SKM-1 treated with dmso at 0.1 percent for 144 hours (cell line): ENCODE data around the gene BCAN.

Source experiments
- DNase-seq: peaks from one replicate; lab custom pipeline; 2025; ENCODE audit not compliant: unreplicated experiment; lab: John Stamatoyannopoulos, UW

Gene BCAN

GRCh38 chr1:156675210-156676113 lies 33.5 kb downstream of the BCAN start:
- DNase-seq, result no peak

DNA sequence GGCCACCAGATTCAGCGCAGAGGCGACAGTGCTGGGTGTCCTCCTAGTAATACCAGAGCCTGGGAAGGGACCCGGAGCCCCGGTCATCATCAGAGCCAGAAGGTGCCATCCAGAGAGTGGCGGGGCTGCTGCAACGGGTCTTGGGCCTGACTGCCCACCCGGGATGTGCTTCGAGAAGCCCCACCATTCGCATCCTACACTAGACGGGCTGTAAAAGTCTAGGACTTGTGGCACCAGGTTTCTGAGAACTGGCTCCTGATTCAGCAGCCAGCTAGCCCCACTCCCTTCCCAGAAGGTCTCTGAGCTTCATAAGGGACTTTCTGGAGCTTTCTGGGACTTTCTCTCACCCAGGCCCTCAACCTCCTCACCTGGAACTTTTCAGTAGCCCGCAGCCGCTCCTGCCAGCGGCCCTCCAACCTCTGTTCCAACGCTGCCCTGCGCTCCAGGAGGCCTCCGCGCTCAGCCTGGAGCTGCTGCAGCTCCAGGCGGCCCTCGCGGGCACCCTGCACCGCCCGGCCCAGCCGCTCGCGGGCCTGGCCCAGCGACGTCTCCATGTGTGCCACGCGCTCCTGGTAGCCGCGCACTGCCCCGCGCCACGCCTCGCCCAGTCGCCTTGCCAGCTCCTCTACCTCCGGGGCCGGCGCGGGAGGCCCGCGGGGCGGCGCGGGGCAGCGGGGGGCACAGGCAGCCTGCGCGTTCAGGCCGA lies 34.4 kb downstream of the BCAN start:
- no peak for DNase-seq

- no peak for DNase-seq
Observed at GRCh38 chr1:156676820-156677615, 35.1 kb downstream of the BCAN start, which contains the start of gene NES. NES (minus strand) TSS chr1:156677407; CDS start chr1:156677264, 143 bp downstream.

DNA sequence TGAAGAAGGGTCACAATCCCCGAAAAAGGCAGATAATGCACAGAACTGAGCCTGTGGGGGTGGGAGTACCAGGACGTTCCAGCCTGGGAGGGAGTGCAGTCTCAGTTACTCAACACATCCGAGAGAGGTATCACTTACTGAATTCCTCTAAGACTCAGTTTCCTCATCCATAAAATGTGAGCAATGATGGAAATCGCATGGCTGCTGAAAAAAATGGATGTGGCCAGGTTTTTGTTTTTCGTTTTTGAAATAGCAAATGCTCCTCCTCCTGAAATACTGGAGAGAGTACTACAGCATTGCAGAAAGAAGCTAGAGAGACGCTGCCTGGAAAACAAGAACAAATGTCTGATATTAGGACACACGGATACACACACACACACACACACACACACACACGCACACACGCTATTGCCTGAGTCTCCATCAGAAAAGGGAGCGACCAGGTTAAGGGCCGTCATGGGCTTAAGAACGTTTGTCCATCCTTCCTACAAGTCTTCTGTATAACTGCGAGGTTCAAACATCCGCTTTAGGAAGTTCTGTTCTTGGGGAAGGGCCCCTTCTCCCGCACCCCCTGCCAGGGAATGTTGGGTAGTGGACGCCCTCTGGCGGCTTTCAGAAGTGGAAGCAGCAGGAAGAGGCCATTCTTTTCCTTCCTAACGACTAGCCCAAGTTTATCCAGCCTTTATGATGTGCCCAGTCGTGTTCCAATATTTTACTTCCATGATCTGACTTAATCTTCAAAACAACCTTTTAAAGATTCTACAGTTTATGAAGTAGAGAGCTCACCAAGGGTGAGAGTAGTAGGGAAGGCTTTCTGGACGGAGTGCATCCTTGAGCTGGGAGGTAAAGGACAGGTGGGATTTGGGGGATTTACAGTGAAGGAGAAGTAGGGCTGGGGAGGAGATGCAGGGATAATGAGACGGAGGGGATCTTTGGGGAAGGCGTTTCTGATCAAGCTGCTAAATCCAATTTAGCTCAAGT lies 36.0 kb downstream of the BCAN start:
- peak; percentile 53 for DNase-seq

- no peak for DNase-seq
Observed at GRCh38 chr1:156680056-156680455, 38.1 kb downstream of the BCAN start.

- DNase-seq, result no peak
Observed at GRCh38 chr1:156681196-156681960, 39.5 kb downstream of the BCAN start.

DNA sequence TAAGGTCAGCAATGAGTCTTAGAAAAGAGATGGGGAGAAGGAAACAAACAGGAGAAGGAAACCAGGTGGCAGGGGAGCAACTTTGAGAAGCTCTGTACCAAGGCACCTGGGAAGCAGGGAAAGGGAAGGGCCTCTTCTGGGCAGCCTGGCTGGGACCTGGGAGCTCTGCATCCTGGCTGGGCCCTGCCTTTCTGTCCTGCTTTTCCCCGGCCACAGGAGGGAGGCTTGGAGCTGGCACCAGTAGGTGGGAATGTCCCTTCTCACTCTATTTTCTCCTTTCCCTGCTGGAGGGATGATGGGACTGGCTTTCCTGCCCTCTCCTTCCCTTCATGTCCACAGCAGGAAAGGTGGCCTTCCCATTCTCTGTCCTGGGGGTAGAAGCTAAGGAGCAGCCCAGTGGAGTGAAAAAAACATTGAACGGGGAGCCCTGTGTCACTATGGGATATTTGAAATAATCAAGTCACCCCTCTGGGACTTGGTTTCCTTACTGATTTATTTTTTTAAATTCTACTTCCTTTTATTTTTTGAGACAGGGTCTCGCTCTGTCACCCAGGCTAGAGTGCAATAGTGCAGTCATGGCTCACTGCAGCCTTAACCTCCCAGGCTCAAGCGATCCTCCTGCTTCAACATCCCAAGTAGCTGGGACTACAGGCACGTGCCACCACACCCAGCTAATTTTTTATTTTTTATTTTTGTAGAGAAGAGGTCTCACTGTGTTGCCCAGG lies 40.4 kb downstream of the BCAN start:
- DNase-seq, result no peak

DNA sequence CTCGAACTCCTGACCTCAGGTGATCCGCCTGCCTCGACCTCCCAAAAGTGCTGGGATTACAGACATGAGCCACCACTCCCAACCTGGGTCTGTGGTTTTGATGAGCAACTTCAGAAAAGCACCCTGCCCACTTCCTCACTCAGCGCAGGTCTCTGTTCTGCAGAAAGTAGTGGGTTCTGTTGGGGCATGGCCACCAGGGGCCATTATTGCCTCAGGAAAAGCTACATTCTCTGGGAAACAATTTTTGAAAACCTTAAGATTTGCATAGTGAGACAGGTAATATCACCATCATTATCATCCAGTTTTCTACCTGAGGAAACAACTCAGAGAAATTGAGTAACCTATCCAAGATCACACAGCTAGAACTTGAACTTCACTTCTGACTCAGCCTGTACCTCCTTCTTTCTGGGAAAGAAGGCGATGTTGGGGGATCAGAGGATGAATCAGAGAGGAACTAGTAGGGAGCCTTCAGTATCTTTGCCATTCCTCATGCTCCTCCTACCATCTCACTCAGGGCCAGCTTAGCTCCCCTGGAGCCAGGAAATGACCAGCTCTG lies 42.4 kb downstream of the BCAN start:
- DNase-seq, result peak; percentile 42

DNA sequence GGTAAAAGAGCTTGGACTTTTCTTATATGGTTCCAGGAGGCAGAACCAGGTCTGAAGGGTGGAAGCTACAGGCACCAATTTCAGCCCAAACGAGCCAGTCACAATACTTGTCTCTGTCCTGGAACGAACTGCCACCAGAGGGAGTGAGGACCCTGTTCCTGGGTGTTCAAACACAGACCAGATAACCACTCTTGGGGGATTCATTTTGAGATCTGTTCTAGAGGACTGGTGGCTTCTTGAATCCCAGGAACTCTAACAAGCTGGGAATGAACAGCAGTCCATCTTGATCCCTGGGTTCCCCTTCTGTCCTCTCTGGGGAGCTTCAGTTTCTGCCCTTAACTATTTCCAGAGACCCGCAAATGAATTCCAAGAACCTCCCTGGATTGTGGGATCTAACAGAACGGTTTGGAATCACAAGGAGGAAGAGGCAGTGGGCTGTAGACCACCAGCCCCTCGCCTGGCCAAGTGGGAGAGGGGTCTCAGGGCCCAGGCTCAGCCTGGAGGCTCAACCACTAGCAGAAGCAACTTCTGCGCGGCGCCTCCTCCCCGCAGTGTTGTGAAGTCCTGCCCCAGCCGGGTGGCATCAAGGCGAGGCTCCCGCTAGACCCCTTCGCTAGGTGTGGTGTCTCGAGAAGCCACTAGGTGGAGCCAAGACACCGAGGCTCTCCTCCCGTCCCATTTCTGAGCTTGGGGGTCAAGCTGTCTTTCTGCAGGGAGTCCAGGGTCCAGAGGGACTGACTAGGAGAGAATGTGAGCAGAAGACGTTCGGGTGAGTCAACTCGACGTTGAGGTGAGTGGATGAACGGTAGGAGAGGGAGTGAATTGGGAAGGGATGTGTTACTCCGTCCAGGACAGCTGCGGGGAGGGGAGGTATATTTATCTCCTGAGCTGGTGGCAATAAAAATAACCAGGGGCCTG lies 47.4 kb downstream of the BCAN start:
- peak; percentile 94 for DNase-seq

DNA sequence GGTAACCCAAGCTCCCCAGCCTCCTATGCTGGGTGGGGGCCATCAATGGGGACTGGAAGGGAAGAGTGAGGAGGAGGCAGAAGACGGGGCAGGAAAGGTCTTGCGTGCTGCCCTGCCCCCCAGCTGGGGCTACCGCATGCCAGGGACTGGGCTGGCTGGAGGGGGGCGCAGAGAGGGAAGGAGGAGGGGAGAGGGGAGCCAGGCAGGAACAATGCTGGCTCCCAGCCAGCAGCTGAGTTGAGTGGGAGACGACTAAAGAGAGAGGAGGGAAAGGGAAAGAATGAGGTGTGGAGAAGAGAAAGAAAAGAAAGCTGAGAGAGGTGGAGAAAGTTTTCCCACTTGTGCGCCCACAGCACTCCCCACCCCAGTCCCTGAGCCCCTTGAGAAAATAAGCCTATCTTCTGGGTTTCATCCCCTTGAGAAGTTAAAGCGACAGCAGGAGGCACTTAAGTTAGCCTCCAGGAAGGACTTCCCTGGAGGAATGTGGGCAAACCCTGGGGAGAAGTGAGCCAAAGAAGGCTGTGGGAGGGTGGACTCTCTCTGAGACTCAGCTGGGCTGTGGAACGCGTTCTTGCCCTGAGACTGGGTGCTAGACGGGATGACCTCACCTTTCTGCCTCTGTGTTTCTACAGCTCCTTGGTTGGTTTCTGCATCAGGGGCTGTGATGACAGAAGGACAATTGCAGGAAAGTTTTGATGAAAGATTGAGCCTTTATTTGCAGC lies 48.2 kb downstream of the BCAN start:
- no peak for DNase-seq

- no peak for DNase-seq
Observed at GRCh38 chr1:156690675-156691036, 48.7 kb downstream of the BCAN start.

- DNase-seq, result no peak
Observed at GRCh38 chr1:156691191-156691590, 49.3 kb downstream of the BCAN start.

DNA sequence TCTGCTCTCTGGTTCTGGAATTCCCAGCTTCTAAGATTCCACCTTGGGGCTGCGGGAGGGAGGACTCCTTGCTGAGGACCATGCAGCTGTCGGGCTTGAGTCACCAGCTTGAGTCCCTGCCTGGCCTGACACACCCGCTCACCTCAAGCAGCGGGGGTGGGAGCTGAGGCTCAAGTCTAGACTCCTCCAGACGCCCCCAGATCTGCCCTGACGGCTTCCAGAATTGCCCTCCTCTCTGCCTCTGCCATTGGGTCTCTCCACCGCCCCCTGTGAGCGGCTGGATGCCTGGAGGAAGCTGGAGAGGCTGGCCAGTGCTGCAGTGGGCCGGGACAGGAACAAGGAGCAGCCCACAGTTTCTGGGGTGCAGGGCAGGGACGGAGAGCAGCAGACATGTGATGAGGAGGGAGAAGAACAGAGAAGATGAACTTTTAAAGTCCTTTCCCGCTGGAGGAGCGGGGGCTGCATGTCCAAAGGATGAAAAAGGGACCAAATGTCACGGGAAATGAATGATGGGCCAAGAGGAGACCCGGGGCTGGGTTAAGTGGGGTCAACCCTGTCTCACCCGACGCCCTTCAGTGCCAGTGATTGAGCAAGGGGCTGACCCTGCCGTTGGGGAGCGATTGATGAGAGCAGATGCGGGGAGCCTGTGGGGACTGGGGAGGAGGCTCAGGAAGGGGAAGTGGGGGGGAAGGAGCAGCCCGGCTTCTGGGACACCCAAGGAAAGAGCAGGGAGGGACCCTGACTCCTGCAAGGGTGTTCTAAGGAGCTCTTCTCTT lies 49.9 kb downstream of the BCAN start:
- peak; percentile 41 for DNase-seq

DNA sequence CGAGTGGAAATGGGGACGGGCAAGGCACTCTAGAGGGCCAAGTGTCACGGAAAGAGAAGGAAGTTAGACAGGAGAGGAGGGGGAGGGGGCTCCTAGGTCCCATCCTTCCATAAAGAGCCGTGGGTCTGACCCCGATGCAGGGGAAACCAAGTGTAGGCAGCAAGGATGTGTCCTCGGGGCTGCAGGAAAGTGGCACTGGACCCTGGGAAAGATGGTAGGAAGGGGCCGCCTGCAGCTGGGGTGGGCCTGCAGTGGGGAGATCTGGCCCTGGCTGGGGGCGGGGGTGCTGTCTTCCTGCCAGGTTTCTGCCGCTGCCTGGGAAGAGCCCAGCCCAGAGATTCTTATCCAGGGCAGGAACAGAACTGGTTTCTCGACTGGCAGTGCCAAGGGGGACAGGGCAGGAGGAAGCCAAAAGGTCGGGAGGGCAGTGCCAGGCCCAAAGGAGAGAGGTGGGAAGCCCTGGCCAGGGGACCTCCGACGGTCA lies 50.6 kb downstream of the BCAN start:
- no peak for DNase-seq

DNA sequence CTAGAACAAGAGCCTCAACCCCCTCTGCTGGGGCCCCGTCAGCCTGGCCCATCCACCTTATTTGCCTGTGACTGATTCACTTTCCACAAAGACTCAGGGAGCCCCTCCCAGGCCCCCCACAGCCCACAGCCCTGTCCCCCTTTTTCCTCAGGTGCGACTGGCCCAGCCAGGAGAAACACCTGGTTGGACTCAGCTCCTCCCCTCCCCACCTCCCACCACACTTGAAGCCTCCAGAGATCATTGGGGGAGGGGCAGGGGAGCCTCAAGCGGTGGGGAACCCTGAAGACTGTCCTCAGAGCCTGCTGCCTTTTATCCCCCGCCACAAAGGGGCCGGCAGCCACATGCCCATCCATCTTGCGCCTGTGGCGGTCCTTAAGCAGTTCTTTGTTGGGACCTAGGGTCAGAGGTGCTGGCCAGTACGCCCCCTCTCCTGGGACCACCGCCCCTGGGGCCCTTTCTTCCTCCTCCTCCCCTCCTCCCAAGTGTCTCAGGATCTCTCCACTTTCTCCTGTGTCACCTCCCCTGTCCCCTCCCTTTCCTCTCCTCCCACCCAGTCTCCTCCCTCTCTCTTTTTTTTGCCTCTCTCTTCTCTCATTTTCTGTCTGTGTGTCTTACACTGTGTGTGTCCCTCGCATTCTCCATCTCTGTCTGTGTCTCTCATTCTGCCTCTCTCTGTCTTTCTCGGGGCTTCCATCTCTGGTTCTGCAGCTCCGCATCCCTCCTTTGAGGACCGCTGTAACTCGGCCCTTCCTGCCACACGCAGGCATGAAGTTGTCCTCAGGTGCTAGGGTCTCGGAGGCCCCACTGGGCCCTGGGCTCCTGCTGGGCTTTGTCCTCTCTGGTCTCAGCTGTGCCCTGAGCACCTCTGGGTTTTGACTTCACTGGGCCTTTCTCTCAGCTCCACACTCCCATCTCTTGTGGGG lies 51.3 kb downstream of the BCAN start:
- DNase-seq, result no peak
